Bronchus fibroblast of lung (primary cell): ENCODE measurements around the gene UNK. TPM values are rescaled to one million over a fixed set of nuclear protein-coding genes. Genes with fewer than 3 reads are reported as not detected.

Experiments
- total RNA-seq: library from RNA; depleted of rRNA; stranded (reverse); fragments of >200 nt; gene quantifications from 2 replicates; pipeline ENCODE4 v1.2.3, GENCODE V29; 2015

Gene UNK, protein sequence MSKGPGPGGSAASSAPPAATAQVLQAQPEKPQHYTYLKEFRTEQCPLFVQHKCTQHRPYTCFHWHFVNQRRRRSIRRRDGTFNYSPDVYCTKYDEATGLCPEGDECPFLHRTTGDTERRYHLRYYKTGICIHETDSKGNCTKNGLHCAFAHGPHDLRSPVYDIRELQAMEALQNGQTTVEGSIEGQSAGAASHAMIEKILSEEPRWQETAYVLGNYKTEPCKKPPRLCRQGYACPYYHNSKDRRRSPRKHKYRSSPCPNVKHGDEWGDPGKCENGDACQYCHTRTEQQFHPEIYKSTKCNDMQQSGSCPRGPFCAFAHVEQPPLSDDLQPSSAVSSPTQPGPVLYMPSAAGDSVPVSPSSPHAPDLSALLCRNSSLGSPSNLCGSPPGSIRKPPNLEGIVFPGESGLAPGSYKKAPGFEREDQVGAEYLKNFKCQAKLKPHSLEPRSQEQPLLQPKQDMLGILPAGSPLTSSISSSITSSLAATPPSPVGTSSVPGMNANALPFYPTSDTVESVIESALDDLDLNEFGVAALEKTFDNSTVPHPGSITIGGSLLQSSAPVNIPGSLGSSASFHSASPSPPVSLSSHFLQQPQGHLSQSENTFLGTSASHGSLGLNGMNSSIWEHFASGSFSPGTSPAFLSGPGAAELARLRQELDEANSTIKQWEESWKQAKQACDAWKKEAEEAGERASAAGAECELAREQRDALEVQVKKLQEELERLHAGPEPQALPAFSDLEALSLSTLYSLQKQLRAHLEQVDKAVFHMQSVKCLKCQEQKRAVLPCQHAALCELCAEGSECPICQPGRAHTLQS
- 19.0 and 27.9 TPM in 2 replicates for total RNA-seq

GRCh38 chr17:75784473-75785015, at the start of gene UNK:
Gene UNK (plus strand): TSS chr17:75784806. CDS start chr17:75784881, 75 bp downstream.

DNA sequence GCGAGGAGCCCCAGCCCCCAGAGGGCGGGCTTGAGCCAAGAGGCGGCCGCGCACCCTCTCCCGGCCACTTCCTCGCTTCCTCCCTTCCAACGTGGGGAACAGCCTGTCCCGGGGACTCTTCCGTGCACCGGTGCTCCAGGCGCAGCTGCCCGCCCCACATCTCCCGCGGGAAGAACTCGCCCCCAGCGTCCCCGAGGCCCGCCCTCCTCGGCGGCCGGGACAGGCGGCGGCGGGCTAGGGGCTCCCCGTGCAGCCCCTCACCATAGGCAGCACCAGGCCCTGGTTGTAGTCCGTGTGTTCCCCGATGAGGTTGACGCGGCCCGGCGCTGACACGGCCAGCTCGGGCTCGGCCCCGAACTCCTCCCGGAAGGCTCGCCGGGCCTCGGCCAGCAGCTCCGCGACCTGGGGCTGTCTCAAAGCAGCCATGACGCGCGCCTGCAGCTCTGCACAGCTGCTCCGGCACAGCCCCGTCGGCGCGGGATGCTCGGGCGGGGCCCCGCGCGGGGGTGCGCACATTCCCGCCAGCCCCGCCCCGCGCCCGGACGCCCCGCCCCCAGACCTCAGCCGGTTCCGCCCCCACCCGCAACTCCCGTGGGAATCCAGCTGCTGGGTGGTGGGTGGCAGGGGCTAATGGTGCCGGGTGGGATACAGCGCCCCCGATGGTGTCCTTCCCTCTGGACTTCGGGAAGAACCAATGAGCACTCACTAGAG, 19.7 kb upstream of the UNK start, which contains the start of gene GALK1:
TSS of gene GALK1 (minus strand) at position 482 of the 711 bp plus-strand sequence. CDS start at position 426, 56 bp downstream.

GRCh38 chr17:75843577-75844529, 59.2 kb downstream of the UNK start, which contains the start of gene UNC13D:
Gene UNC13D (minus strand): TSS chr17:75844404. CDS start chr17:75844337, 67 bp downstream.

DNA sequence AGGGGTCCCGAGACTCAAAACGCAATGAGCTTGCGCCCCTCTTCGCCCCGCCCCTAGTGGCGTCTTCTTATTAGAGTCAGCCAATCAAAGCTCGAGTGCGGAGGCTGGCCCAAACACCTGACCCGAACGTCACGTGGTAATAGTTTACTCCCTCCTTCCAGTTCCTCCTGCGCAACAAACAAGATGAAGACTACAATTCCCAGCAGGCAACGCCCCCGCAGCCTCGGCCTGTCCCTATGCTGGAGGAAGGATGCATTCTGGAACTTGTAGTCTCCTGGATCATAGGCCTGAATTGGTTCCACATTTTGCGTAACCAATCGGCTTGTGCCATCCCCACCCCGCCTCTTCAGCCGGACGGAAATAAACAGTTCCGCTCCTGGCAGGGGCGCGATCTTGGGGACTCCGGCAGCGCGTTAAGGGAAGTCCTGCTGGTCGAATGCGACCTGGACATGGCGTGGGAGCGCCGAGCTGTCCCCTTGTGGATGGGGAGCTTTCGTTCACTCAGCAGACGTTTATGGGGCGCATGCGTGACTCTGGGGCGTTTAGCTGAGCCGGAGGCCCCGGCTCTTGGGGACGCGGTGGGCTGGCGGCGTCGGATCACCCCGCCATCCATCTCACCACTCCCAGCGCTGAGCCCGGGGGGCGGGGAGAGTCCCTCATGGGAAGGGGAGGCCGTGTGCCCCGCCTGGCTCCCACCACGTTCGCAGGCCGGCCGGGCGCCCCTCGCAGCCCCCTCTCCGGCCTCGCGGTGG, 70.9 kb downstream of the UNK start, which contains the start of gene WBP2:
TSS of gene WBP2 (minus strand) at position 26 of the 752 bp plus-strand sequence. CDS start 38 bp downstream, outside the sequence.

Other genes starting within 250 kb of the UNK start
- 2.0 and 2.1 TPM in 2 replicates for gene MYO15B, start 197.0 kb upstream of the UNK start, total RNA-seq
- gene SMIM5, start 151.4 kb upstream of the UNK start, total RNA-seq: not detected in 2 replicates
- 15.2 and 17.3 TPM in 2 replicates for gene RECQL5, start 117.7 kb upstream of the UNK start, total RNA-seq
- gene SAP30BP, start 117.5 kb upstream of the UNK start, total RNA-seq: 43.9 and 62.7 TPM in 2 replicates
- gene ITGB4, start 63.3 kb upstream of the UNK start, total RNA-seq: under 0.01 and 0.30 TPM in 2 replicates
- 50.1 and 52.8 TPM in 2 replicates for gene GALK1, start 19.6 kb upstream of the UNK start, total RNA-seq
- gene UNC13D, start 59.6 kb downstream of the UNK start, total RNA-seq: 0.84 and 1.5 TPM in 2 replicates
- 59.3 and 73.1 TPM in 2 replicates for gene WBP2, start 70.5 kb downstream of the UNK start, total RNA-seq
- gene TRIM47, start 93.8 kb downstream of the UNK start, total RNA-seq: 12.8 and 15.1 TPM in 2 replicates
- 20.2 and 23.4 TPM in 2 replicates for gene TRIM65, start 112.1 kb downstream of the UNK start, total RNA-seq
- 23.5 and 26.0 TPM in 2 replicates for gene MRPL38, start 120.1 kb downstream of the UNK start, total RNA-seq
- gene FBF1, start 156.2 kb downstream of the UNK start, total RNA-seq: 10.8 and 13.7 TPM in 2 replicates
- gene ACOX1, start 194.4 kb downstream of the UNK start, total RNA-seq: 24.7 and 26.8 TPM in 2 replicates
- 15.9 and 16.0 TPM in 2 replicates for gene TEN1, start 194.4 kb downstream of the UNK start, total RNA-seq
- 2.2 and 3.5 TPM in 2 replicates for gene CDK3, start 216.0 kb downstream of the UNK start, total RNA-seq
- gene EVPL, start 242.5 kb downstream of the UNK start, total RNA-seq: not detected in 2 replicates